ENCODE results near the gene SP140. TPM values are rescaled to one million over a fixed set of nuclear protein-coding genes. Genes with fewer than 3 reads are reported as not detected.

Gene SP140
- total and polyA plus RNA-seq, 10 donors: 51.3 to 110 (median 71.4) TPM

- Histone ChIP-seq H3K4me3 (no peak overlapping the region), H3K27me3 (replicated peaks in 1 of 7) (no peaks in the 10 kb centered on the region), H3K4me1 (peaks cover 8 to 47% (median 20%) of the 10 kb centered on the region in 6 donors), H3K27ac (peak overlapping the region in 4 of 8 donors; percentile 38 to 67 (median 50)), H3K36me3 (peaks cover 0 to 65% (median 19%) of the 10 kb centered on the region in 6 donors), H3K9me3 (peaks cover 0 to 51% (median 40%) of the 10 kb centered on the region in 8 donors)
- intact Hi-C loops (cut with DNase I; ENCODE audit: low total_unique reads): no loop called here
- DNase-seq: no peak
- TF ChIP-seq POLR2A (IDR thresholded peaks at IDR 0.05): no peak
- no peak for TF ChIP-seq CTCF (IDR thresholded peaks at IDR 0.05 in 8 of 11, conservative IDR thresholded peaks at IDR 0.05 in 3 of 11)
- no peak for TF ChIP-seq POLR2AphosphoS5 (IDR thresholded peaks at IDR 0.05)
- 96 to 100% (median 100%) methylated on average over 1 of the region's 1 CpG for WGBS, 5 donors
Observed at GRCh38 chr2:230346921-230347533, 121.5 kb downstream of the SP140 start.

GRCh38 chr2:230347659-230348305, 122.2 kb downstream of the SP140 start:
- Histone ChIP-seq H3K27me3 (replicated peaks in 1 of 7) (no peaks in the 10 kb centered on the region), H3K4me3 (no peak overlapping the region), H3K27ac (peak overlapping the region in 5 of 8 donors; percentile 6 to 67 (median 41)), H3K36me3 (peaks cover 0 to 59% (median 17%) of the 10 kb centered on the region in 6 donors), H3K4me1 (peaks cover 8 to 47% (median 20%) of the 10 kb centered on the region in 6 donors), H3K9me3 (peaks cover 0 to 47% (median 38%) of the 10 kb centered on the region in 8 donors)
- intact Hi-C loops (cut with DNase I; ENCODE audit: low total_unique reads): no loop called here
- DNase-seq: no peak
- WGBS, 5 donors: 55 to 83% (median 80%) methylated on average over 3 to 6 of the region's 6 CpGs
- TF ChIP-seq POLR2A (IDR thresholded peaks at IDR 0.05) (no peak), POLR2AphosphoS5 (IDR thresholded peaks at IDR 0.05) (peak in 2 of 3 donors; percentile 50 to 68)

GRCh38 chr2:230348787-230349186, 123.3 kb downstream of the SP140 start:
- Histone ChIP-seq H3K36me3 (peaks cover 0 to 49% (median 17%) of the 10 kb centered on the region in 6 donors), H3K4me3 (no peak overlapping the region), H3K9me3 (peaks cover 0 to 38% (median 36%) of the 10 kb centered on the region in 8 donors), H3K4me1 (peaks cover 8 to 47% (median 20%) of the 10 kb centered on the region in 6 donors), H3K27me3 (replicated peaks in 1 of 7) (no peaks in the 10 kb centered on the region), H3K27ac (peak overlapping the region in 2 of 8 donors; percentile 3 to 60)
- TF ChIP-seq POLR2AphosphoS5 (IDR thresholded peaks at IDR 0.05) (no peak), POLR2A (IDR thresholded peaks at IDR 0.05) (no peak), CTCF (IDR thresholded peaks at IDR 0.05 in 8 of 11, conservative IDR thresholded peaks at IDR 0.05 in 3 of 11) (no peak)
- intact Hi-C loops (cut with DNase I; ENCODE audit: low total_unique reads): no loop called here
- DNase-seq: no peak

GRCh38 chr2:230356084-230356483, 130.5 kb downstream of the SP140 start:
- H3K27me3 ChIP-seq (replicated peaks in 1 of 7): no peaks in the 10 kb centered on the region
- no peak for TF ChIP-seq CTCF (IDR thresholded peaks at IDR 0.05 in 8 of 11, conservative IDR thresholded peaks at IDR 0.05 in 3 of 11)
- no peak for TF ChIP-seq POLR2AphosphoS5 (IDR thresholded peaks at IDR 0.05)
- no peak for TF ChIP-seq POLR2A (IDR thresholded peaks at IDR 0.05)
- intact Hi-C loops (cut with DNase I; ENCODE audit: low total_unique reads): no loop called here
- WGBS, 5 donors: 82 to 93% (median 89%) methylated on average over 2 of the region's 2 CpGs
- H3K4me1 ChIP-seq: peaks cover 0 to 7% (median 0%) of the 10 kb centered on the region in 6 donors
- DNase-seq: no peak
- H3K36me3 ChIP-seq: peaks cover 3 to 53% (median 32%) of the 10 kb centered on the region in 6 donors
- no peak overlapping the region for H3K4me3 ChIP-seq
- no peak overlapping the region for H3K27ac ChIP-seq
- peaks cover 0 to 7% (median 0%) of the 10 kb centered on the region in 8 donors for H3K9me3 ChIP-seq

Measured in spleen (tissue), 11 donors.